GM18907 (cell line): Measurements from ENCODE around the gene OSBPL1A.

Experiments used
- ATAC-seq: cut with Tn5 transposase; IDR thresholded peaks from one replicate; pipeline ENCODE4 v1.9.1; 2021; ENCODE audit warnings: mild to moderate bottlenecking, moderate library complexity; ENCODE audit not compliant: unreplicated experiment

OSBPL1A gene

DNA sequence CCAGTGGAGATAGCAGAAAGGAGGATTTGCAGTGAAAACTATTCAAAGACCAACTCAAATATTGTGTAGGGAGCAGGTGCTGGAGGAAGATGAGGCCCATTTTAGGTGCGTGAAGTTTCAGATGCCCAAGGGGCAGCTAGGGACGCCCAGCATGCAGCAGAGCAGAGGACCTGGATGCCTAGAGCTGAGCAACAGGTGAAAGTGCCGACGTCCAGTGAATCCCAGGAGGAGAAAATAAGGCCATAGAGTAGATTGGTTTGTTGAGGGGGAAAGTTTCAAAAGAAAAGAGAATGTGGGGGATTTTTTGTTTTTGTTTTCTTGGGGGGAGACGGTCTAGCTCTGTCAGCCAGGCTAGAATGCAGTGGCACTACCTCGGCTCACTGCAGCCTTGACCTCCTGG lies 53.1 kb downstream of the OSBPL1A start:
- no peak for ATAC-seq

DNA sequence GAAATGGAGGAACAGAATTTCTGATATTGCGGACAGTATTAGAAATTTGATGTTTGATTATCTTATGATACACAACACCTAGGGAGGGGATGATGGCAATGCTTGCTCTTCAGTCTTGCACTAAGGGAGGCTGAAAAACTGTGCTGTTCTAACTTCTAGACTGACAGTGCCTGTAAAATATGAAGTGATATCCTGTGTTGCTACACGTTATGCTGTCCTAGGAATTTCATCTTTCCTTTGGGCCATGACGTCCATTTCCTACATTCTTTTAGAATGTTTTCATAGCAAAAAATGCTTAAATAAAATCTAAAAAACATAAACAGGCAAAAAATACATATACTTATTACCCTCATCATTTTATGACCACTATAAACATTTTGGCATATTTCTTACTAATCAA lies 55.3 kb downstream of the OSBPL1A start:
- no peak for ATAC-seq

DNA sequence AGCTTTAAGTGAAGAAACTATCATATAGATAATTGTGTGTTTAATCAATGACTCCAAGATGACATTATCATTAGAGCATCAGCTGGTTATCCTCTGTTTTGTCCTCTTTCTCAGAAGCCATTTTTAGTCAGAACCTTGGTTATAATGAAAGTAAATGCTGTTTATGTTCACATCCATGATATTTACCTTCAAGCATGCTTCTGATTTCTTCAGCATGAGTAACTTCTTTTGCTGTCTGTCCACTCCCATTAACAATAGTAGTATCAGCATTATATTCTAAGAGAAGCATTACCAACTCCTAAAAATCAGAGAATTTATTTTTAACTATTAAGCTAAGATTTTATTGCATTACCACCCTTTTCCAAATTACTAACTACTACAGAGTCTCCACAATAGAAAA lies 56.3 kb downstream of the OSBPL1A start:
- ATAC-seq = no peak

DNA sequence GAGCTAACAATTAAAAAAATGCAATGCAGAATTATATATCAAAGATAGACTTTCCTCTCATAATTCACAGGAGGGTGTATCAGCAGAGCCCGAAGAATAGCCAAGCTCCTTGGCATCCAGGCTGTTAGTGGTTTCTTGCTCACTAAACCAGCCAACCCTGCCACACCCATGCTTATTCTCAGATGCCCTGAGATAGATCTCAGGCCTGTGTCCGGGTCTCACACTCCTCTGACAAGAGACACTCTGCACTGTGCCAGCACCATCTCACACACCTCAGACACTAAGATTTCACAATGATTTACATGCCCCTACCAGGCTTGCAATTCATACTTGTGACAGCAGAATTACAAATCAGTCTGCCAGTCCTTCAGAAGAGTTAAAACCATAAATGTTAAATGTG lies 64.5 kb downstream of the OSBPL1A start:
- no peak for ATAC-seq

DNA sequence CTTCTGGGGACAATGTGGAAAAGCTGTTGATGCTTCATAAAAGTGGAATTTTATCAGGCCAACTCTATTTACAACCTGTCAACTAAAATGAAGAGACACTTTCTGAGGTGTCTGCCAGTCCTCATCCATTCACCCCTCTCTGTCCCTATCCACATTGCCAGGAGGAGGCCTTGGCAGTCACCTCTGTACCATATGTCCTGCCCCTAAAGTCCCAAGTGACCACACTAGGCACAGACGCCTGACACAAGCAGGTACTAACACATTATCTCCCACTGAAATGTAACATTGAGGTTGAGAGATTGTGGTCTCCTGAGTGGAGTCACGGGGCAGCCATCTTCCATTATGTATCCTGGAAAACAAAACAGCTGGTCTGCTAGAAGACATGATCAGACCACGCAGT lies 71.4 kb downstream of the OSBPL1A start:
- ATAC-seq = no peak

DNA sequence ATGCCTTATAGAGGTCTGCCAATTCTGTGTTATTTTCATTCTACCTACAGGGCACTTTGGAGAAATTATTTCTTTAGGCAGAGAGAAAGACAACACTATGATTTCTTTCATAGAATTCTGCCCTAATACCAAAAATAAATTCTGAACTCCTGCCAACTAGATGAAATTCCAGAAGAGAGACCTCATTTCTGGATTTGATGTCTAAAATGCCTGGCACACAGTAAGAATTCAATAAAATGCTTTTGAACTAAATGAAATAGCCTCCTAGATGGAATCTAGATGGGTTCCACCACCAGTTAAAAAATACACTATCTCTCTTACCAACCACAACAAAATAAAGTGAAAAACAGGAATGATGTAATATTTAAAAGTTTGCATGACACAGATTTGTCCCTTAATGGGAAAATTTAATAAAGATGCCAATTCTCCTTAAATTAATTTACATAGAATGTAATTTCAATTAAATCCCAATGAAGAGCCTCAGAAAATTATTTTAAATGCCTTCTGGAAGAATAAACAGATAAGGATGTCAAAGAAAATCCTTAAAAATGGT lies 75.0 kb downstream of the OSBPL1A start:
- ATAC-seq = no peak

DNA sequence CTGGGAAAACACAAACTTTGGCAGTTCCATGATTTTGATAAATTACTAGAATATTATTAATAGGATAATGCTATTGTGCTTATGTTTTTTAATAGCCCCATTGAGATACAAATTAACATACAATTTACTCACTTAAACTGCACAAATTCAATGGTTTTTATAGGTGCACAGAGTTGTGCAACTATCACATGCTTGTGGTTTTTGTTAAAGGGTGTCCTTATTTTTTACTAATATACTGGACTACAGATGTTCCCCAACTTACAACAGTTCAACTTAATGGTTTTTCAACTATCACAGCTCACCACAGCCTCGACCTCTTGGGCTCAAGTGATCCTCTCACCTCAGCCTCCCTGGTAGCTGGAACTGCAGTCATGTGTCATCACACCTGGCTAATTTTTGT lies 76.6 kb downstream of the OSBPL1A start:
- no peak for ATAC-seq

DNA sequence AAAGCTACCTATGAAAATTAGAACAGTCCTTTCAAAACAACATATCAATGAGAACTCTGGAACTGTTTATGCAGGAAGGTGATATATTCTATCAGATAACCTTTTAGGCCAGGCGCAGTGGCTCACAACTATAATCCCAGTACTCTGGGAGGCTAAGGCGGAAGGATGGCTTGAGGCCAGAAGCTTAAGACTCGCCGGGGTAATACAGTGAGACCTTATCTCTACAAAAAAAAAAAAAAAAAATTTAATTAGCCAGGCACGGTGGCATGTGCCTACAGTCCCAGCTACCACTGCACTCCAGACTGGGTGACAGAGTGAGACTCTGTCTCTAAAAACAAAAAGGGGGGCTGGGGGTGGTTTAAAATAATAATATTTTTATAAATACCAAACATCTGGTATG lies 77.9 kb downstream of the OSBPL1A start:
- ATAC-seq = no peak

DNA sequence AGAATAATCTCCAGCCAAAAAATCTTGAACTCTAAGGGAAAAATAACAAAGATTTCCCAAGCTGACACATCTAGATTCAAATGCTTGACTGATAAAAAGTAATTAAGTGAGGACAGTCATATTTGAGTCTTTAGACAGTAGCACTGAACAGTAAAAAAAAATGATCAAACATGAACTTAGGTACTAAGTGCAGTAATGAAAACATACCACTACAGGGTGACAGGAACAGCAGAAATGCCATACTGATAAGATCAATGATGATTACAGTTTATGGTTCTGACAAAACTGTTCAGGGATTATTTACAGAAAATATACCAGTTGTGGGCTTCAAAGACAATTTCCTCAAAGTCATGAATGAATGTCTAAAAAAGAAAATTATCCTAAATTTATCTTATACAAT lies 80.3 kb downstream of the OSBPL1A start:
- ATAC-seq = no peak

DNA sequence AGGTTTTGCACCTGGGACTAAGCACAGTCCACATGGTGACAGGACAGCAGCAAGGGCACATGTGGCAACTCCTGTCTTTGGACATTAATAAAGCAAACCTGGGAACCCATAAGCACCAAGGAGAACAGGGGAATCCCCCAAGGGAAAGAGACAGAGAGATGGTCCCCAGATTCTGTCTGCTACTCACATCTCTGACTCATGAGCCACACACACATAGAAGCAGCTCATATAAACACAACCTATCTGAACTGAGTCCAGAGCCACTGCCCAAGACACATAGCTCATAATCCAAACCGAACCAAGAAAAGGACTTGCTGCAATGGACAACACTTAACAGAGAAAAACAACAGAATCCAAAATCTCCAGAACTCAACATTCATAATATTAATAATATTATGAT lies 82.5 kb downstream of the OSBPL1A start:
- no peak for ATAC-seq

DNA sequence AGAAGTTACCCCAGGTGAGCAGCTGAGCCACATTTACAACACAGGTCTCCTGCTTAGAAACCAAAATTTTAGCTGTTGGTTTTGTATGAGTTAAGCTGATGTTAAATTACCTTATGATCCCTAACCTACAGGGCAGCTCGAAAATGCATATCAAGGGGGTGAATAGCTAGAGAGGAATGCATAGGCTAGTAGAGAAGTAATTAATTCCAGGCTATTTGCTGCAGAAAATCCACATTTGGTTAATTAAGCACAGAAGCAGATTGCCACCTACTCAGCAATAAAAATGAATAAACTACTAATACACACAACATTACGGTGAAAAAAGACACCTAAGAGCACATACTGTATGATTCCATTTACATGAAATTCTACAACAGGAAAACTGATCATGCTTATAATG lies 91.4 kb downstream of the OSBPL1A start:
- ATAC-seq = no peak

DNA sequence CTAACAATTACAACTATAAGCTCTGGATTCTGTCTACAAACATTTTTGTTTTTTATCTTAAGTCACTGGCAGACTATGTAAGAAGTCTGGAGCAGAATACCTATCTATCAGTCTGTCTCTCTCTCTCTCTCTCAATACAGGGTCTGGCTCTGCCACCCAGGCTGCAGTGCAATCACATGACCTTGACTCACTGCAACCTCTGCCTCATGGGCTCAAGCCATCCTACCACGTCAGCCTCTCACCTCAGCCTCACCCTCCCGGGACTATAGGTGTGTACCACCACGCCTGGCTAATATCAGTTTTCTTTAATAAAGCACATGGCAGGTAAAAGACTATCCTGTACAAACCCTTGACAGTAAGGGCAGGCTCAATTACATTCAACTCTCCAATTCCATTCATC lies 96.9 kb downstream of the OSBPL1A start:
- no peak for ATAC-seq

DNA sequence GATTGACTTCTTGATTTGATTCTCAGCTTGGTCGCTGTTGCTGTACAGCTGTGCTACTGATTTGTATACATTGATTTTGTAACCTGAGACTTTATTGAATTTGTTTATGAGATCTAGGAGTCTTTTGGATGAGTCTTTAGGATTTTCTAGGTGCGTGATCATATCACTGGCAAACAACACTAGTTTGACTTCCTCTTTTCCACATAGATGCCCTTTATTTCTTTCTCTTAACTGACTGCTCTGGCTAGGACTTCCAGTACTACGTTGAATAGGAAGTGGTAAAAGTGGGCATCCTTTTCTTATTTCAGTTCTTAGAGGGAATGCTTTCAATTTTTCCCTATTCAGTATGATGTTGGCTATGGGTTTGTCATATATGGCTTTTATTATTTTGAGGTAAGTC lies 101.3 kb downstream of the OSBPL1A start:
- ATAC-seq = no peak

DNA sequence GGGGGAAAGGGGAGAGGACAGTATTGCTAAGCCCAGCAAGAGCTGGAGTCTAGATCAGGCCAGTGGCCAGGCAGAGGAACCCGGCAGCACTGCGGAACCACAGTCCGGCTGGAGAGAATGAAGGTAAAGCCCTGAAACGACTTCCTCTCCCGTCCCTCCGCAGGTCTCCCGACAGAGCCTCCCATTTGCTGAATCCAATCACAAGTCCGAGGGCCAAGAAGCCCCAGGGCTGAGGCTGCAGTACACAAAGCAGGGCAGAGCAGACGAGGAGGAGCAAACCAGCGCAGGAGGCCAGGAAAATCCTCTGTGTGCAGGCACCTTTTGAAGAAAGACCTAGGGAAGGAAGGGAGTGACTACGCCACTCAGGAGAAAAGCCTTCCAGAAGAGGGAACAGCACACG lies 104.4 kb downstream of the OSBPL1A start:
- no peak for ATAC-seq

DNA sequence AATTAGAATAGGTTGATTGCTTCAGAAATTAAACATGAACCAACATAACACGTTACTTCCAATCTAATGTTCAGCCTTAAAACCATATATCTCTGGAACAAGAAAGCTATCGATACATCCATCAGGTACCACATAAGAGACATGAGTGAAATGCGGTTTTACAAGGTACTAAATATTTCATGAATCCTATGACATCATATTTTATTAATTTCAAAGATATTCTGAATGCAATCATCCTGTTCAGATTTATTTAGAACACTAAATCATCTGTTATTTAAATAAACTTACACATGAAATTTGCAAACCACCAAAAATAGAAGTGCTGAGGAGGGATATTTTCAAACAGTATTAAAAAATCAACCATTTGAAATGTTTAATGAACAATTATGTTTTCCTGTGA lies 119.0 kb downstream of the OSBPL1A start:
- ATAC-seq = no peak

DNA sequence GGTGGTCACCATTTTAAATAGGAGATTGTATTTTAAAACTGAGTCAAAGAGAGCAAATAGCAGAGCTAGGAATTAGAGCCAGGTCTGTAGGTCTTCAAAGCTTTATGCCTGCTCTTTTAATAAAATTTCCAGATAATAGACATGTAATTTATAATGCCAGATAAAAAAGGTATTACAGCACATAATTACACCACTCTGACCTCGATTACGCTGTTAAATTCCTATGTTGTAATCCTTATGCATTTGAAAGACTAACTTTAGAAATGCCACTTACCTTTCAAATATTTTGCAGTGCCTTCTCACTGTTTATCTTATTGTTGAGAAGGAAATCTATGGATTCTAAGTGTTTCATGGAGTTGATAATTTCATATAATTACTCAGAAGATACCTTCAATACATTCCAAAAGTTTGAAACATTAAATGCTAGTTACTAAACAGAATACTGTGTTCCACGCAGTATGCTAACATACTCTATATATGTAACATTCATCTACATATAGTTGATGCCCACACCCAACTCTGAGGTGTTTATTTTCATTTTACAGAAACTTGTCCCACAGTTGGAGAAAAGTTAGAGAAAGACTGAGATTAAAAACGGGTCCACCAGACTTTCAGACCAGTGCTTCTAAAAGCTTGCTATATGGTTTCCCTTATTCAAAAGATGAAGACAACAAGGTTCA lies 120.0 kb downstream of the OSBPL1A start:
- ATAC-seq = no peak

DNA sequence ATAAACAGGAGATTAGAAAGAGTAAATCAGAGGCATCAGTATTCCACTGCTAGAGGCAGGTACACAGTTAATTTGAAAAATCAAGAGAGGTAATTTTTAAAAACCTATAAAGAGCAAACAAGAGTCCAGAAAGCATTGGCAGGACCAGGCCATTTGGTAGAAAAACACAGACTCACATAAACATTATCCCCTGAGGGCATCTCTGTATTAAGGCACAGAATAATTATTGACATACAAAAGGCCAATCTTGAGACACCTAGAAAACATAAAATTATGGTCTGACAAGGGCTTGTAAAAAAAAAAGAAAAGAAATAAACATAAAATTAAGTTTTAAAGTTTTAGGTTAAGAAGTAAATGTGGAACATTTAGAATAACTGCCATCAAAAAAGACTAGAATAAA lies 120.6 kb downstream of the OSBPL1A start:
- ATAC-seq = no peak

DNA sequence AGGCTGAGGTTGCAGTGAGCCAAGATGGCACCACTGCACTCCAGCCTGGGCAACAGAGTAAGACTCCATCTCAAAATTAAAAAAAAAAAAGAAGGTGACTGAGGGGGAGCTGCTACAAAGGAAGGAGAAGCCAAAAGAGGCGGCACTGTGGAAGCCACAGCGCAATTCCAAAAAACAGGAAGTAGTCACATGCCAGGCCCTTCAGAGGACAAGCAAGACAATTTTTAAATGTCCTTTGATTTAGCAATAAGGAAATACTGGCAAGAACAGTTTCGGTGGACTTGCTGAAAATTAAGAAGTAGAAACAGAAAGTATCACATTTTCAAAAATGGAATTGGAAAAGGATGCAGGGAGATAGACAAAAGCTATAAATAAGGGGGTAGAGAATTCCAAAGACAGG lies 122.8 kb downstream of the OSBPL1A start:
- no peak for ATAC-seq

DNA sequence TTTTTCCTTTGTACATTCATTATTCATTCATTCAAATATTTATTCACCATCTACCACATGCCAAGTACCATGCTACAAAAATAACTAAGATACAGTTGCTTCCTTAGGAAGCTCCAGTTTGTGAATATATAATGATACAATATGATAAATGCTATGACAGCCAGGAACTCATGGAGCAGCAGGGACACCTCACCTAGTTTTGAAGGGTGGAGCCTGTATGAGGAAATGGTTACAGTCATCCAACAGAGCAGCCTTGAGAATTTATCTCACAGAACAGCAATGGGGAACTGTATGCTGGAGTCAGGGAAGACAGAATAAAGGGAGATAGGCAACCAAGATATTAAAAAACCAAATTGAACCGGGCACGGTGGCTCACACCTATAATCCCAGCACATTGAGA lies 124.0 kb downstream of the OSBPL1A start:
- ATAC-seq = no peak

DNA sequence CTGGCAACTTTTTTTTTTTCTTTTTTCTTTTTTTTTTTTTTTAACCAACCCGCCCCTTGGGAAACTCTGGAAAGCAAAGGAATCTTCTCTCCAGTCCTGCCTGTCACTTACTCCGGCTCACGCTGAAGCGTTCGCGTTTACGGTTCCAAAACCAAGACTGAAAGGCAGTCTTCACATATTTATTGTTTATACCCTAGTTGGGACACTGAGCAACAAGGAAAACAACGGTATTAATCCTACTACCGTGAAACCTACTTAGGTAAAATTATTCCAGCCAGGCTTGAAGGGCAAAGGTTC lies 125.4 kb downstream of the OSBPL1A start:
- no peak for ATAC-seq

DNA sequence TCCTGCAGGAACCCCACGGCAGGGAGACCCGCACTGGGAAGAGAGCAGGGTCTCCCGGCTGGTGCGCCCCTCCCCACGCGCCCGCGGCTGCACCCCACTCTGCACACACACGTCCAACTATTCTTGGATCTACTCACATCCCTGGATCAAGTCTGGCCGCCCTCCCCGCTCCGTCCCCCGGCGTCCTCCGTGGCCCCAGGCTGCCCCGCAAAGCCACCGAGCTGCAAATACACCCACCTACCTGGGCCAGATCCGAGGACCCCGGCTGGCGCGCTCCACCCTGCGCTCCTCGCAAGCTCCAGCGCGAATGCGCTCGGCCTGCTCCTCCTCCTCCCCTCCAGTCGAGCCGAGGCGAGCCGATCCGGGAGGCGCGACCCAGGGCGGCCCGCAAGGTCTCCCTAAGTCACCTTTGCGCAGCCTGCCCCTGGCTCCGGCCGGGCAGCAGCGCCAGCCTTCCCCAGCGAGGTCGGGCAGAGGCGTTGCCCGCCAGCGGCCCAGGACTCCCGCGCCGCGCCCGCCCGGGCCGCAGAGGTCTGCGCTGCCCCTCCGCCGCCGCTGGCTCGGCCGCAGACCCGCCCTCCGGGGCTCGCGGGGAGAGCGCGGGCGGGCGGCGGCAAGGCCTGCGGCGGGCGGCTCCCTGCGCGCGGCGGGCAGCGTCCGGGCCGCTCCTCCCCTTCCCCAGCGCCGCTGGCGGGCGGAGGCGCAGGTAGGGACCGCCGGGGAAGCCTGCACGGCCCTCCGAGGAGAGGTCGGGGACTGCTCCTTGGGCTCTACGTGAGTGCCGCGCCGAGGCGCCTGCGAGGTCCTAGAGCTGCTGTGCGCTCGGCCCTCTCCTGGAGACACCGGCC lies 126.0 kb downstream of the OSBPL1A start:
- no peak for ATAC-seq

DNA sequence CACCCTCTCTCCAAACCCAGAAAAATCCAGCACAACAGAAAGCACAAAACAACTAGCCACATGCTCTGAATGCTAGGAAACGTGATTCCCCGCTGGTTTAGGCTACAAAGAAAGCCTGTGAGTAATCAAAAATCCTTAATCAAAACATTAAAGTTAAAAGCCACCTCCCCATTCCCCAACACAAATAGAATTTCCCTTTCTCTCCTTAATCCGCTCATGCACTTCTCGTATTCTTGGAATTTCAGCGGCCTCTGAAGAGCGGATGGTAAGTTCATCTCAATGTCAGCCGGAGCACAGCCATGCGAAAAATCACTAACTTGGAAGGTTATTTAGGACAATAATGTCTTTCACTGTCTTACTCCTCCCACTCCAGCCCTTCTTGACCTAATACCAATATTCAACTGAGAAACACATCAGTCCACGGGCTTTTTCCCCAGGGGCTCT lies 126.7 kb downstream of the OSBPL1A start:
- no peak for ATAC-seq
